Stimulated activated CD8-positive, alpha-beta memory T cell treated with anti-CD3 and anti-CD28 coated beads, Interleukin-12 subunit alpha, Interleukin-12 subunit beta, amount 100 ng/mL, for 4 hours (primary cell): ENCODE data around the gene KRT76.
"Not testable (repeated sequence)": the region's sequence is repeated elsewhere in the genome, so short reads cannot be mapped to it uniquely, and the experiment has no call there.

Experiments
- DNase-seq: peaks from one replicate; pipeline ENCODE4 v3.0.0-alpha.2; 2020; ENCODE audit warnings: low read depth

Gene KRT76

GRCh38 chr12:52781399-52782082 is 4.4 kb upstream of the KRT76 start:
- DNase-seq, result no peak

- no peak for DNase-seq
Observed at GRCh38 chr12:52779914-52780313, 2.8 kb upstream of the KRT76 start.

- no peak for DNase-seq
Observed at GRCh38 chr12:52778833-52779232, 1.7 kb upstream of the KRT76 start.

GRCh38 chr12:52777566-52777965 is 421 bp upstream of the KRT76 start:
- no peak for DNase-seq

- DNase-seq, result no peak
Observed at GRCh38 chr12:52776435-52776834, 710 bp downstream of the KRT76 start.

- DNase-seq, result no peak
Observed at GRCh38 chr12:52774629-52775250, 2.4 kb downstream of the KRT76 start.

- DNase-seq, result no peak
Observed at GRCh38 chr12:52772772-52773171, 4.4 kb downstream of the KRT76 start.

GRCh38 chr12:52772188-52772587 is 5.0 kb downstream of the KRT76 start:
- no peak for DNase-seq

- no peak for DNase-seq
Observed at GRCh38 chr12:52771505-52771904, 5.6 kb downstream of the KRT76 start.

- no peak for DNase-seq
Observed at GRCh38 chr12:52771088-52771487, 6.1 kb downstream of the KRT76 start.

GRCh38 chr12:52769946-52770345 is 7.2 kb downstream of the KRT76 start:
- DNase-seq, result no peak

GRCh38 chr12:52769354-52769753 is 7.8 kb downstream of the KRT76 start:
- DNase-seq, result no peak

GRCh38 chr12:52768479-52769200 is 8.5 kb downstream of the KRT76 start:
- no peak for DNase-seq

- no peak for DNase-seq
Observed at GRCh38 chr12:52767427-52767826, 9.7 kb downstream of the KRT76 start.

- DNase-seq, result no peak
Observed at GRCh38 chr12:52767020-52767379, 10.1 kb downstream of the KRT76 start.

- no peak for DNase-seq
Observed at GRCh38 chr12:52766351-52767019, 10.7 kb downstream of the KRT76 start.

GRCh38 chr12:52765702-52766101 is 11.4 kb downstream of the KRT76 start:
- DNase-seq, result no peak

- DNase-seq, result no peak
Observed at GRCh38 chr12:52763991-52764390, 13.2 kb downstream of the KRT76 start.

- no peak for DNase-seq
Observed at GRCh38 chr12:52763036-52763659, 14.0 kb downstream of the KRT76 start.

GRCh38 chr12:52761802-52762201 is 15.3 kb downstream of the KRT76 start:
- DNase-seq, result no peak

- not testable (repeated sequence) for DNase-seq
Observed at GRCh38 chr12:52761218-52761617, 15.9 kb downstream of the KRT76 start.

- DNase-seq, result no peak
Observed at GRCh38 chr12:52760623-52761022, 16.5 kb downstream of the KRT76 start.
